GM19397 (cell line): ENCODE measurements around the gene TNK2.
A peak's percentile ranks its signal among the peaks of the same experiment; 100 is the strongest.
"Not testable (repeated sequence)": the region's sequence is repeated elsewhere in the genome, so short reads cannot be mapped to it uniquely, and the experiment has no call there.

Experiments used
- ATAC-seq: cut with Tn5 transposase; IDR thresholded peaks from one replicate; pipeline ENCODE4 v1.9.1; 2021; ENCODE audit warnings: mild to moderate bottlenecking, moderate library complexity; ENCODE audit not compliant: unreplicated experiment

TNK2 gene

DNA sequence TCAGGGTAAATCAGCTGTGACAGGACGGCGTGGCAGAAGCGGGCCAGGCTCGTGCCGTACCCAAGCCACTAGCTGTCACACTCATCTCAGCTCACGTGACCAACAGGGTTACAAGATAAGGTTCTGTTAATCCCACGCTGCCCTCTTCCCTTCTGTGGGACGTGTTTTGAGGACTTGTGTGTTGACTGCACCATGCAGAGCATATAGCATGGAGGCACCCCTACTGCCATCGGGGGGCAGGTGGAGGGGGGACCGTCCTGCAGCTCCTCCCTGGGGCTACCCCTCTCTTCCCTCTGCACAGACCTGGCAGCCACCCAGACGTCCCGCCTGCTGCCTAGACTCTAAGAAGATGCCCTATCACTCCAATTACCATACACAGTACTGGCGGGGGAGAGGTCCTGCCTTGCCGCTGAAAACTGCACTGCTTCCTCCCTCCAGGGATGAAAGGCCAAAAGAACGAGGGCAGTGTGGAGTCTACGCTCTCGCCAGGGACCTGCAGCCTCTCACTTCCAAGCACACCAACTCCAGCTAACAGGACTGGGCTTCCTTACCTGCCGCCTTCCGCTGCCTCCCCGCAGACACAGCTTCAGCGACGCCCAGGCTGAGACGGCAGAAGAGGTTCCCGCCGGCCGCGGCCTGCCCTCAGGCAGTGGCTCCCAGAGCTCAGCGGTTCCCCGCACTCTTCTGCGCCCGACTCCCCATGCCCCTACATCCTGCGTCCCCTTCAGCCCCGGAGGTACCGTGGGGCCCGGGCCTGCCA is at the start of gene TNK2:
TNK2 (minus strand) TSS at position 618 of the 760 bp plus-strand sequence. CDS start 19,963 bp downstream, outside the sequence.
- peak; percentile 4 for ATAC-seq

- no peak for ATAC-seq
These were observed 48.2 kb upstream of the TNK2 start for GRCh38 chr3:195956577-195956976.

DNA sequence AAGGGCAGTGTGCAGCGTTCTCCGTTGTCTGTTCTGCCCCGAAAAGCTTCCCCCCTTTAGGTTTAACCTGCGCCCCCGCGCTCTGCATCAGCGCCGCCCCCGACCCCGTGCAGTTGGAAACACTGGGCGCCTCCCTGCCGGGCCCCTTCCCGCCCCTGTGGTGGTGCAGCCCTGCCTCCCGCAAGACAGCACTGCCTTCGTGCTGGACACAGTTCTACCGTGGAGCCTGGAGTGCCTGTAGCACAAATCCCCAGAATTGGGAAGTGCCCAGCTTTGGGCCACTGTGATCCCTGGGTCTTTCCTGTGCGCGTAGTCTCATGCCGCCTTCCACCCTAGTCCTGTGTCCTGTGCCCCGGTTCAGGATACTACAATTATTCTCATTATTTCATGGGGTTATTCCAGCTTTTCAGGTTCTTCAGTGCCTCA is 47.1 kb upstream of the TNK2 start:
- not testable (repeated sequence) for ATAC-seq

GRCh38 chr3:195954752-195955119 is 46.4 kb upstream of the TNK2 start:
- peak; percentile 41 for ATAC-seq

- ATAC-seq, result peak; percentile 97
These were observed 45.9 kb upstream of the TNK2 start for GRCh38 chr3:195954052-195954751.

GRCh38 chr3:195952590-195952989 is 44.2 kb upstream of the TNK2 start:
- ATAC-seq, result not testable (repeated sequence)

- not testable (repeated sequence) for ATAC-seq
These were observed 43.3 kb upstream of the TNK2 start for GRCh38 chr3:195951443-195952177.

- not testable (repeated sequence) for ATAC-seq
These were observed 42.4 kb upstream of the TNK2 start for GRCh38 chr3:195950731-195951130.

GRCh38 chr3:195950164-195950563 is 41.8 kb upstream of the TNK2 start:
- ATAC-seq, result not testable (repeated sequence)

DNA sequence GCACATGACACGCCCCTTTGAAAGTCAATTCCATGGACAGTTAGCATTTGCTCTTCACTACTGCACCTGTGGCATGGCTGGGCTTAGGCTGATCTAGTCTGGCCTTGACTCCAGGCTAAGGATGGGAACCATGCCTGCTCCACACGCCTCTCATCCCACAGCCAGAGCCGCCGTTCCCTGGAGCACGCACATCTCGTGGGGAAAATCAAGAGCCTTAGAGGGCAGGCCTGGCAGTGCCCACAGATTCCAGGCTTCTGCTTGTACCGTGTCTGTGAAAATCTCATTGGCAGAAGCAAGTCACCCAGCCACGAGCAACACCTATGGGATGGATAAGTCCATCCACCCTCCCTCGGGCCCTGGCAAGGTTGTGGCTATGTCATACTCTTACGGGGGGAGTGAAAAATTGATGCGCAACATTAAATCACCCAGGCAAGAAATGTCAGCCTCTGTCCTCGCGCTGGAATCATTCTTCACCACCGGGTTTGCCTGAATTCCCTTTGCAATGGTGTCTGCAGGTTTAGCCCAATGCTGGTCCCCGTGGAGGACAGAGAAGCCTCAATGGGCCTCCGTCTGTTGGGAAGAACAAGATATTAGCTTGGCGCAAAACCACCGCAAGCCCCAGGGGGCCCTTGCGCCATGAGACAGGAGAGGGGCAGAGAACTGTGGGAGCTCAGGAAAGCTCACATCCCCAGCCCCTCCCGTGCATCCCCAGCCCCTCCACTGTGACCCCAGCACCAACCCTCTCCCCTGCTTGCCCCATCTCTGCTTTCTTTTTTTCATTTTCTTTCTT is 38.8 kb upstream of the TNK2 start:
- ATAC-seq, result not testable (repeated sequence)

DNA sequence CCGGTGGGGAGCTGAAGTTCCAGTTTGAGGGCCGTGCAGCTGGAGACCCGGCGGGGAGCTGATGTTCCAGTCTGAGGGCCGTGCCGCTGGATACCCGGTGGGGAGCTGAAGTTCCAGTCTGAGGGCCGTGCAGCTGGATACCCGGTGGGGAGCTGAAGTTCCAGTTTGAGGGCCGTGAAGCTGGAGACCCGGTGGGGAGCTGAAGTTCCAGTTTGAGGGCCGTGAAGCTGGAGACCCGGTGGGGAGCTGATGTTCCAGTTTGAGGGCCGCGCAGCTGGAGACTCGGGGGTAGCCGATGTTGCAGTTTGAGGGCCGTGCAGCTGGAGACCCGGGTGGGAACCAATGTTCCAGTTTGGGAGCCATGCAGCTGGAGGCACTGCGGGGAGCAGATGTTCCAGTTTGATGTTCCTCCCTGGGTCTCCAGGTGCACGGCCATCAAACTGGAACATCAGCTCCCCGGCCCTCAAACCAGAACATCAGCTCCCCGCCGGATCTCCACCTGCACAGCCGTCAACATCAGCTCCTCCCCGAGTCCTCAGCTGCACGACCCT is 33.0 kb upstream of the TNK2 start:
- ATAC-seq, result not testable (repeated sequence)

DNA sequence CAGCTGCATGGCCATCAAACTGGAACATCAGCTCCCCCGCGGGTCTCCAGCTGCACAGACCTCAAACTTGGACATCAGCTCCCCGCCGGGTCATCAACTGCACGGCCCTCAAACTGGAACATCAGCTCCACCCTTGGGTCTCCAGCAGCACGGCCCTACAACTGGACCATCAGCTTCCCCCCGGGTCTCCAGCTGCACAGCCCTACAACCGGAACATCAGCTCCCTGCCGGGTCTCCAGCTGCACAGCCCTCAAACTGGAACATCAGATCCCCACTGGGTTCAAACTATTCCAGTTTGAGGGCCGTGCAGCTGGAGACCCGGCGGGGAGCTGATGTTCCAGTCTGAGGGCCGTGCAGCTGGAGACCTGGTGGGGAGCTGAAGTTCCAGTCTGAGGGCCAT is 32.5 kb upstream of the TNK2 start:
- not testable (repeated sequence) for ATAC-seq

DNA sequence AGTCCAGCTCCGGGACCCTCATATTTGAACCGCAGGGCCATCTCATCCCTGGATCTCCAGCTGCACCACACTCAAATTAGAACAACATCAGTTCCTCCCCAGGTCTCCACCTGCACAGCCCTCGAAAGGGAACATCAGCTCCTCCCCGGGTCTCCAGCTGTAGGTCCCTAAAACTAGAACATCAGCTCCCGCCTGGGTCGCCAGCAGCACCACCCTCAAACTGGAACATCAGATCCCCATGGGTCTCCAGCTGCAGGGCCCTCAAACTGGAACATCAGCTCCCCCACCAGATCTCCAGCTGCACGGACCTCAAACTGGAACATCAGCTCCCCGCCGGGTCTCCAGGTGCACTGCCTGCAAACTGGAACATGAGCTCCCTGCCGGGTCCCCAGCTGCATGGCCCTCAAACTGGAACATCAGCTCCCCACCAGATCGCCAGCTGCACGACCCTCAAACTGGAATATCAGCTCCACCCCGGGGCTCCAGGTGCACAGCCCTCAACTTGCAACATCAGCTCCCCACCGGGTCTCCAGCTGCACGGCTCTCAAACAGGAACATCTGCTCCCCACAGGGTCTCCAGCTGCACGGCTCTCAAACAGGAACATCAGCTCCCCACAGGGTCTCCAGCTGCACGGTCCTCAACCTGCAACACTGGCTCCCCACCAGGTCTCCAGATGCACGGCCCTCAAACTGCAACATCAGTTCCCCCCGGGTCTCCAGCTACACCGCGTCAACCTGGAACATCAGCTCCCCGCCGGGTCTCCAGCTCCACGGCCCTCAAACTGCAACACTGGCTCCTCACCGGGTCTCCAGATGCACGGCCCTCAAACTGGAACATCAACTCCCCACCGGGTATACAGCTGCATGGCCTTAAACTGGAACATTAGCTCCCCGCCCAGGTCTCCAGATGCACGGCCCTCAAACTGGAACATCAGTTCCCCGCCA is 31.4 kb upstream of the TNK2 start:
- not testable (repeated sequence) for ATAC-seq

GRCh38 chr3:195933044-195933430 is 24.7 kb upstream of the TNK2 start:
- not testable (repeated sequence) for ATAC-seq

DNA sequence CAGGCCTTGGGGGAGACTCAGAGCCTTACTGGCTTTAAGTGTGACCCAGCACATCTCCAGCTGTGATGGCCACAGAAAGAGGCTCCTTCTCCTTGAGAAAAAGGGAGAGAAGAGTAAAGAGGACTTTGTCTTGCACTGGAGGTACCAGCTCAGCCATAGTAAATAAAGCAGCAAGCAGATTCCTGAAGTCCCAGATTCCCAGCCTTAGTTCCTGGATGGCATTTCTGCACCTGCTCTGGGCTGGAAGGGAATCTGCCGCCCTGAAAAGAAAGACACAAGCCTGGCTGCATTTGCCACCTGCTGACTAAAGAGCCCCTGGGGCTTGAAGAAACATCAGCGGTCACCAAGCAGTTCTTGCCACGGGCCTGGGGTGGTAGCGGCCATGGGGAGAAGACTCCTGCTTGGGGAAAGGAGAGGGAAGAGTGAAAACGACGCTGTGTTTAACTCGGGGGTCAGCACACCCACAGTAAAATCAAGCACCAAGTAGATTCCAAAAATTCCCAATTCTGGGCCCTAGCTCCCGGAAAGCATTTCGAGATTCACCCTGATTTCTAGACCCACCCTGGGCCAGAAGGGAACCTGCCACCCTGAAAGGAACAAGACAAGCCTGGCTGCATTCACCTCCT is 24.2 kb upstream of the TNK2 start:
- no peak for ATAC-seq

DNA sequence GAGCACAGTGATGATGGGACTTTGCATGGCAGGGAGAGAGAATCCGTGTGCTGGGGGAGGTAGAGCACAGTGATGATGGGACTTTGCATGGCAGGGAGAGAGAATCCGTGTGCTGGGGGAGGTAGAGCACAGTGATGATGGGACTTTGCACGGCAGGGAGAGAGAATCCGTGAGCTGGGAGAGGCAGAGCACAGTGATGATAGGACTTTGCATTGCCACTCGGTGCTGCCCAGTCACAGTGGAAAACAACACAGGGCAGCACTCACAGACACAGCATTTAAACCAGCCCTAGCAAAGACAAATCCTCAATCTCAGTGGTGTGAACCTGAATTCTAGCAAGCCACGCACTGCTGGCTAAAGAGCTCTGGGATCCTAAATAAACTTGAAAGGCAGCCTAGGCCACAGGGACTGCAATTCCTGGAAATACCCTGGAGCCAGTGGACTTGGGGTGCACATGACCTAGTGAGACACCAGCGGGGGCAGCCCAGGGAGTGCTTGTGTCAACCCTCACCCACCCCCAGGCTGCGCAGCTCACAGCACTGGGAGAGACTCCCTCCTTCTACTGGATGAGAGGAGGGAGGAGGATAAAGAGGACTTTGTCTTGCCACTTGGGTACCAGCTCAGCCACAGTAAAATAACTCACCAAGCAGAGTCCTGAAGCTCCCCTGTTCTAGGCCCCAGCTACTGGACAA is 23.4 kb upstream of the TNK2 start:
- no peak for ATAC-seq

DNA sequence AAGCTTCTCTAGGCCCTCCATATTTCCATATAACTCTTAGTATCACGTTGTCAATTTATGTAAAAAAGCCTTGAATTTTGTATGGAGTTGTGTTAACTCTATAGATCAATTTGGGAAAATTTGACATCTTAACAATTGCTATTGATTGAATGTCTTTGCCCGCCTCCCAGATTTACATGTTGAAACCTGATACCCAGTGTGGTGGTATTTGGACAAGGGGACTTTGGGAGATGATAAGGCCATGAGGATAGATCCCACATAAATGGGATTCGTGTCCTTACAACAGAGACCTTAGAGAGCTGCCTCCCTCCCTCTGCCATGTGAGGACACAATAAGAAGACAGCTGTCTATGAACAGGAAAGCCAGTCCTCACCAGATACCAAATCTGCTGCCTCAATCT is 21.1 kb upstream of the TNK2 start:
- no peak for ATAC-seq

DNA sequence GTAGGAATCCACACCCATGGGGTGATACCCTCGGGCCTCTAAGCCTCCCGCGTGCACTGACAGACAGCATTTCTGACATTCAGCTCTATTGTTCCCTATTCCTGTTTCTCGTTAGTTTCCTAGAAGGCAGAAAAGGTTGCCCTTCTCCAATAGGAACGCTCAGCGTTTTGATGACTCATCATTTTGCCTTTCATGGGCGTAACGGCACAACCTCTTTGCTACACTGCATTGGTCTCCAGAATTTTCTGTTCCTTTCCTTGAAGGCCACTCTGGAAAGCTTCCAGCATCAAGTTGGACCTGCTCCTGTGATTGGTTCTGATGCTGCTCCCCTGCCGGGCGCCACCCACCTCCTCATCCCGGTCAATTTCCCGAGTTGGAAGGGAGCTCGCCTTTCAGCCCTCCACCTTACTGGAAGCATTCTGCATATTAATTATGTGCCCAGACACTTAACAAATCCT is 13.0 kb upstream of the TNK2 start:
- no peak for ATAC-seq
